ENCODE data around the gene MISP. TPM values are rescaled to one million over a fixed set of nuclear protein-coding genes. Genes with fewer than 3 reads are reported as not detected.

Gene MISP
- total and polyA plus RNA-seq, 2 of the 4 experiments (the other 2 are of a cell fraction): not detected

DNA sequence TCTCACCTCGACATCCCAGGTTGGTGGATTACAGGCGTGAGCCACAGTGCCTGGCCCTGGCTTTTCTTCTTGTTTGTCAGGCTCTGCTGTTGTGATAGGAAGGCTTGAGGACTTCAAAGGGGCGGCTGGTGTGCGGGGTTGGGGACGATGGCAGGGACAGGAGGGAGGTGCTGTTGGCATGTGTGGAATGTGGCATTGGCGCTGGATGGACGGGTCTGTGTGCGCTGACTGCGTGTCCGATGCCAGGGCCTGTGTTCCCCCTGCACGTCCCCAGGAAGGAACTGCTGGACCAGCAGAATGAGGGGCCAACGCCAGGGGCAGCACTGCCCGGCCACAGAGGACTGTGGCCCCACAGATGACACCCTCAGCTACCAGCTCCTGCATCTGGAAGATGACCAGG lies 33.6 kb downstream of the MISP start:
- 0 out of 2 replicates have a peak overlapping the region, but pooled peaks have one; percentile 32 for H2BK120ac ChIP-seq (ENCODE audit: low read depth, low read length)
- peak overlapping the region; percentile 23 for H2AFZ ChIP-seq (replicated peaks; ENCODE audit: low read length, poor library complexity)
- no peak overlapping the region for H3K9ac ChIP-seq (ENCODE audit: low read depth, low read length)
- no peak overlapping the region for H3K14ac ChIP-seq (replicated peaks; ENCODE audit: low read depth, low read length)
- peak overlapping the region; percentile 43; the same call in 1 of the 2 replicates for H3K4ac ChIP-seq (ENCODE audit: low read depth, low read length)
- peaks cover 15% of the 10 kb centered on the region for H3K4me1 ChIP-seq (ENCODE audit: control insufficient read depth, insufficient read depth, low read length)
- CTCF ChIA-PET: no interaction called here
- dilution Hi-C loops (cut with HindIII; ENCODE audit: low sequenced_read_pairs, unreplicated experiment): no loop called here
- no peaks in the 10 kb centered on the region for H3K9me3 ChIP-seq (ENCODE audit: control insufficient read depth, insufficient read depth, low read length)
- peak overlapping the region; percentile 78 for H2AK5ac ChIP-seq (ENCODE audit: low read depth, low read length)
- H2BK15ac ChIP-seq (ENCODE audit: low read depth, low read length): no peak overlapping the region
- intact Hi-C loops (cut with micrococcal nuclease): no loop called here
- peaks cover 2 to 34% of the 10 kb centered on the region in 2 experiments; a peak in 2 of 4 replicates for H3K79me1 ChIP-seq (ENCODE audit: low read depth in 1 of 2, low read length in 2 of 2)
- no peak overlapping the region for H3K4me2 ChIP-seq (ENCODE audit: low read depth, low read length)
- POLR2A ChIA-PET (ENCODE audit: unreplicated experiment): interaction anchor here (0.6 kb wide), 1 partner anchor 35 kb away, joined by 3 read pairs; no protein-coding TSS in a partner anchor
- H3K9me1 ChIP-seq (ENCODE audit: insufficient read depth, low read length): peaks cover 11% of the 10 kb centered on the region
- BruUV-seq (replicated peaks): no TSS peak
- H2AK9ac ChIP-seq (replicated peaks; ENCODE audit: low read depth, low read length, poor library complexity): no peak overlapping the region
- H4K8ac ChIP-seq (ENCODE audit: low read depth in 2 of 2, low read length in 2 of 2): no peak overlapping the region
- TF ChIP-seq RFX5 (IDR thresholded peaks at IDR 0.05; ENCODE audit: low read depth, low read length) (no peak), RCOR1 (IDR thresholded peaks at IDR 0.05; ENCODE audit: insufficient replicate concordance, low read length) (no peak), MAZ (IDR thresholded peaks at IDR 0.05; ENCODE audit: borderline replicate concordance, low read depth, low read length) (no peak), SMC3 (IDR thresholded peaks at IDR 0.05; ENCODE audit: low read depth, low read length) (no peak)
- TF ChIP-seq, protein P1, sequence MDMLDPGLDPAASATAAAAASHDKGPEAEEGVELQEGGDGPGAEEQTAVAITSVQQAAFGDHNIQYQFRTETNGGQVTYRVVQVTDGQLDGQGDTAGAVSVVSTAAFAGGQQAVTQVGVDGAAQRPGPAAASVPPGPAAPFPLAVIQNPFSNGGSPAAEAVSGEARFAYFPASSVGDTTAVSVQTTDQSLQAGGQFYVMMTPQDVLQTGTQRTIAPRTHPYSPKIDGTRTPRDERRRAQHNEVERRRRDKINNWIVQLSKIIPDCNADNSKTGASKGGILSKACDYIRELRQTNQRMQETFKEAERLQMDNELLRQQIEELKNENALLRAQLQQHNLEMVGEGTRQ (IDR thresholded peaks at IDR 0.05; ENCODE audit: low read depth, low read length): no peak
- H3K23ac ChIP-seq (ENCODE audit: low read depth, low read length): no peak overlapping the region; the same call in 1 of the 2 replicates
- H3K56ac ChIP-seq (ENCODE audit: extremely low read depth, insufficient read depth, low read length): no peak overlapping the region
- peak overlapping the region; percentile 80; the same call in 1 of the 2 replicates for H2BK20ac ChIP-seq (ENCODE audit: low read depth, low read length)
- WGBS, 2 experiments (ENCODE audit: extremely low coverage in 2 of 2, insufficient read length in 1 of 2): 88% methylated on average over 7 of the region's 13 CpGs; no CpG with 5 or more reads in 1 of the 2 experiments
- H3K27ac ChIP-seq (ENCODE audit: insufficient read depth, low read length): no peak overlapping the region
- in situ Hi-C loops (cut with MboI; ENCODE audit: low sequenced_read_pairs): no loop called here
- no peak overlapping the region for H2BK5ac ChIP-seq (ENCODE audit: low read depth, low read length, poor library complexity, severe bottlenecking)
- no peaks in the 10 kb centered on the region for H4K20me1 ChIP-seq (ENCODE audit: insufficient read depth, low read length)
- DNase-seq (no peak), ATAC-seq (ENCODE audit: low read depth) (no peak)
- H3K18ac ChIP-seq (ENCODE audit: low read depth, low read length): no peak overlapping the region
- H3K27me3 ChIP-seq (ENCODE audit: control insufficient read depth, insufficient read depth, low read length): no peaks in the 10 kb centered on the region
- no peak overlapping the region for H4K5ac ChIP-seq (ENCODE audit: low read depth, low read length)
- no peak overlapping the region for H4K91ac ChIP-seq (ENCODE audit: insufficient read depth, low read depth, low read length)
- no peak overlapping the region for H3K4me3 ChIP-seq (ENCODE audit: insufficient read depth, low read depth, low read length)
- H3K36me3 ChIP-seq (ENCODE audit: control insufficient read depth, insufficient read depth, low read length): no peaks in the 10 kb centered on the region
